GM12878 (cell line): ENCODE data around the gene ZNF653. TPM values are rescaled to one million over a fixed set of nuclear protein-coding genes. Genes with fewer than 3 reads are reported as not detected.

ENCODE experiments used
- ATAC-seq: fragments of 200-7000 bp; cut with Tn5 transposase; 3 replicates; pipeline ENCODE4 v1.9.1; 2020; ENCODE audit warnings: mild to moderate bottlenecking, moderate library complexity
- BruUV-seq: library from RNA; stranded (reverse); fragments of 400-500 nt; replicated peaks from 2 replicates; lab custom pipeline; 2021; lab: Mats Ljungman, UMichigan
- CTCF ChIA-PET: fragments of 300-600 bp; sonication (Branson Sonifier 250); formaldehyde crosslinking; extraction: SDS; loops from one replicate; lab custom pipeline; 2021; ENCODE audit warnings: inconsistent platforms; lab: Yijun Ruan, JAX
- POLR2A ChIA-PET: fragments of 350-600 bp; formaldehyde crosslinking; extraction: SDS; loops from one replicate; lab custom pipeline; 2021; ENCODE audit warnings: inconsistent platforms; lab: Charles Lee
- RAD21 ChIA-PET: fragments of 300-600 bp; sonication (Branson Sonifier 250); formaldehyde crosslinking; loops from one replicate; lab custom pipeline; 2023; ENCODE audit warnings: antibody characterized with exemption; ENCODE audit not compliant: unreplicated experiment; lab: Charles Lee
- SMC1A ChIA-PET: fragments of 300-600 bp; sonication (Branson Sonifier 250); formaldehyde crosslinking; loops from one replicate; lab custom pipeline; 2023; ENCODE audit not compliant: unreplicated experiment, uncharacterized antibody; lab: Charles Lee
- DNase-seq: peaks from one replicate; pipeline ENCODE4 v3.0.0-alpha.2; 2011; ENCODE audit warnings: low read depth, low spot score
- FAIRE-seq: peaks from 3 replicates; lab custom pipeline; 2011; peaks lifted over from hg19 to GRCh38; lab: Jason Lieb, UNC
- H2AFZ ChIP-seq: 2 replicates; pipeline ENCODE4 v1.6.0; 2011; ENCODE audit warnings: low read depth, low read length, control low read depth; ENCODE audit not compliant: control insufficient read depth
- H3K27ac ChIP-seq: 2 replicates; pipeline ENCODE4 v1.5.1; 2011; ENCODE audit warnings: control low read depth; ENCODE audit not compliant: control insufficient read depth, insufficient read depth
- H3K27me3 ChIP-seq, 2 experiments: replicated peaks in 1 of 2; 2 replicates each; pipeline versions ENCODE4 v1.6.0 to v1.6.1; 2011; ENCODE audit warnings: low read length in 1 of 2; ENCODE audit not compliant: control insufficient read depth in 2 of 2, insufficient read depth in 2 of 2
- H3K36me3 ChIP-seq, 2 experiments: 2 replicates each; pipeline ENCODE4 v1.5.1; 2011; ENCODE audit warnings: low read length in 1 of 2; ENCODE audit not compliant: control insufficient read depth in 2 of 2, insufficient read depth in 2 of 2
- H3K4me1 ChIP-seq: 2 replicates; pipeline ENCODE4 v1.6.1; 2011; ENCODE audit warnings: mild to moderate bottlenecking, low read length, moderate library complexity, mixed read lengths; ENCODE audit not compliant: control insufficient read depth, insufficient read depth
- H3K4me2 ChIP-seq: 2 replicates; pipeline ENCODE4 v1.6.0; 2011; ENCODE audit warnings: control low read depth; ENCODE audit not compliant: control insufficient read depth, insufficient read depth
- H3K4me3 ChIP-seq: fragments of 200-600 bp; sonication (generic); 2 replicates; pipeline ENCODE4 v1.5.1; 2016
- H3K79me2 ChIP-seq: 2 replicates; pipeline ENCODE4 v1.6.0; 2011; ENCODE audit warnings: low read length; ENCODE audit not compliant: control insufficient read depth, insufficient read depth
- H3K9ac ChIP-seq: 2 replicates; pipeline ENCODE4 v1.8.0; 2011; ENCODE audit warnings: low read length, control low read depth, mixed read lengths; ENCODE audit not compliant: control insufficient read depth, insufficient read depth
- H3K9me3 ChIP-seq: replicated peaks from 3 replicates; pipeline ENCODE4 v1.5.1; 2011; ENCODE audit warnings: mild to moderate bottlenecking, low read length; ENCODE audit not compliant: control insufficient read depth, insufficient read depth
- H4K20me1 ChIP-seq: 2 replicates; pipeline ENCODE4 v1.6.0; 2011; ENCODE audit not compliant: control insufficient read depth, insufficient read depth
- BHLHE40 ChIP-seq, 2 experiments: fragments of 450-650 bp in 1 of 2; IDR thresholded peaks; 2 replicates each; pipeline ENCODE4 v1.6.1; 2011 to 2017; ENCODE audit warnings: low read depth in 2 of 2, borderline replicate concordance in 1 of 2, improper control_type of control experiment in 1 of 2, low read length in 1 of 2, mild to moderate bottlenecking in 1 of 2
- CBX5 ChIP-seq: sonication (generic); IDR thresholded peaks from 2 replicates; pipeline ENCODE4 v1.6.1; 2016; ENCODE audit warnings: low read depth, moderate library complexity, mild to moderate bottlenecking, inconsistent platforms
- EP300 ChIP-seq, 2 experiments: fragments of 150-350 bp in 1 of 2; IDR thresholded peaks; 2 replicates each; pipeline ENCODE4 v1.6.1; 2011 to 2012; ENCODE audit warnings: low read depth in 2 of 2, low read length in 2 of 2, borderline replicate concordance in 1 of 2, improper control_type of control experiment in 1 of 2, inconsistent platforms in 1 of 2; ENCODE audit not compliant: control insufficient read depth in 1 of 2
- NFYB ChIP-seq: IDR thresholded peaks from 2 replicates; pipeline ENCODE4 v1.6.1; 2011; ENCODE audit warnings: low read depth, mild to moderate bottlenecking, low read length, improper control_type of control experiment, moderate library complexity; ENCODE audit not compliant: insufficient read depth
- POU2F2 ChIP-seq: IDR thresholded peaks from 3 replicates; pipeline ENCODE4 v1.6.1; 2011; ENCODE audit warnings: low read depth, mild to moderate bottlenecking, low read length, borderline replicate concordance
- SPI1 ChIP-seq: IDR thresholded peaks from 2 replicates; pipeline ENCODE4 v1.6.1; 2011; ENCODE audit warnings: low read depth, mild to moderate bottlenecking, low read length, moderate library complexity, borderline replicate concordance; ENCODE audit not compliant: insufficient read depth
- SREBF2 ChIP-seq: IDR thresholded peaks from 2 replicates; pipeline ENCODE4 v1.6.1; 2012; ENCODE audit warnings: mild to moderate bottlenecking, low read length
- TARDBP ChIP-seq: IDR thresholded peaks from 2 replicates; pipeline ENCODE4 v1.6.1; 2016; ENCODE audit warnings: borderline replicate concordance
- WGBS: methylation state at CpG from one replicate; pipeline ENCODE4 v1.1.6; 2016; ENCODE audit warnings: low lambda C conversion rate; ENCODE audit not compliant: insufficient replicate concordance, insufficient coverage; ENCODE audit errors: missing lambda C conversion rate; 5-methylcytosine and 5-hydroxymethylcytosine counted together
- in situ Hi-C: fragments of 300-500 bp; cut with MboI; formaldehyde crosslinking; loops from 9 replicates; pipeline ENCODE4 v1.14.3; 2018; ENCODE audit warnings: mixed read lengths
- intact Hi-C: fragments of 100-400 bp; cut with micrococcal nuclease; formaldehyde crosslinking; loops from one replicate; pipeline ENCODE4 v1.14.2; 2022; ENCODE audit not compliant: unreplicated experiment
- polyA plus RNA-seq, 11 experiments: library from polyadenylated mRNA; depleted of rRNA in 4 of 11; unstranded in 6 of 11; stranded (reverse) in 5 of 11; fragments of >200 nt; fragmentation: Nextera tagmentation in 4 of 11; fragmentation: Illumina TruSeq in 1 of 11; extraction: Ambion mirVana in 4 of 11; extraction: Trizol in 1 of 11; gene quantifications; 1 replicate in 1 of 11; 2 replicates in 10 of 11; pipeline versions ENCODE4 v1.2.1 to v1.2.3, GENCODE V29; 2011 to 2016; ENCODE audit warnings: inconsistent platforms in 2 of 11, missing spikeins in 2 of 11, low read depth in 1 of 11
- total RNA-seq, 4 experiments: library from RNA; depleted of rRNA in 3 of 4; stranded (reverse); fragments of >200 nt in 3 of 4; fragmentation: Illumina TruSeq in 1 of 4; extraction: Trizol in 1 of 4; gene quantifications; 2 replicates each; pipeline versions ENCODE4 v1.2.1 to v1.2.3, GENCODE V29; 2013 to 2021
- TF ChIP-seq, protein P1 (sequence below): fragments of 450-650 bp; IDR thresholded peaks from 2 replicates; pipeline ENCODE4 v1.6.1; 2017; ENCODE audit warnings: mild to moderate bottlenecking, low read depth, inconsistent platforms; ENCODE audit not compliant: poor library complexity, severe bottlenecking
- TF ChIP-seq, protein P2 (sequence below): fragments of 450-650 bp; formaldehyde crosslinking; IDR thresholded peaks from 2 replicates; pipeline ENCODE4 v1.4.0; 2022; ENCODE audit warnings: mild to moderate bottlenecking, moderate library complexity
- TF ChIP-seq, protein P3 (sequence below): fragments of 450-650 bp; IDR thresholded peaks from 2 replicates; pipeline ENCODE4 v1.6.1; 2017; ENCODE audit warnings: low read depth, mild to moderate bottlenecking, moderate library complexity

Gene ZNF653
- total and polyA plus RNA-seq, 10 of the 15 experiments (the other 5 are each of a cell fraction or from before 2014, with no cell fraction given), result 2.2 to 13.2 (median 6.7) TPM; not detected in 2

DNA sequence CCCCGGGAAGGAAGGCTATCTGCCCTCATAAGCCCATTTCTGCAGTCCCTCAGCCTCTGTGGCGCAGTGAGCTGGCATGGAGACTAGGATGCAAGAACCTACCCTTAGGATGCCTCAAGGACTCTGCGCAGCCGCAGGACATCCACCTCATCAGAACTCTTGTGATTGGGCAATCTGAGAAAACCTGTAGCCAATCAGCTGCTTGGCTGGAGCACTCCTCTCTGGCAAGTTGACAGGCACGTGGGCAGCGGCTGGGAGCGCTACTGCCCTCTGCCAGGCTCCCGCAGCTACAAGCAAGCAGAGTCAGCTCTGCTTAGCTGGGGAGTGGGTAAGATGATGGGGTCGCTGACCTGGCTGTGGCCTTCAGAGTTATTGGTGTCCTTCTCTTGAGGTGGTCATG lies 24.8 kb upstream of the ZNF653 start (continued):
- TF ChIP-seq NFYB, result 0 out of 2 replicates have a peak, but pooled peaks have one; percentile 40
- TF ChIP-seq BHLHE40 (IDR thresholded peaks at IDR 0.05; ENCODE audit: borderline replicate concordance in 1 of 2, low read depth in 2 of 2, low read length in 1 of 2), result peak; percentile 13 to 58; a peak in 2 of 4 replicates
- no peak for TF ChIP-seq SPI1
- TF ChIP-seq EP300 (IDR thresholded peaks at IDR 0.05; ENCODE audit: borderline replicate concordance in 1 of 2, control insufficient read depth in 1 of 2, low read depth in 2 of 2, low read length in 2 of 2), result no peak
- TF ChIP-seq POU2F2, result no peak

DNA sequence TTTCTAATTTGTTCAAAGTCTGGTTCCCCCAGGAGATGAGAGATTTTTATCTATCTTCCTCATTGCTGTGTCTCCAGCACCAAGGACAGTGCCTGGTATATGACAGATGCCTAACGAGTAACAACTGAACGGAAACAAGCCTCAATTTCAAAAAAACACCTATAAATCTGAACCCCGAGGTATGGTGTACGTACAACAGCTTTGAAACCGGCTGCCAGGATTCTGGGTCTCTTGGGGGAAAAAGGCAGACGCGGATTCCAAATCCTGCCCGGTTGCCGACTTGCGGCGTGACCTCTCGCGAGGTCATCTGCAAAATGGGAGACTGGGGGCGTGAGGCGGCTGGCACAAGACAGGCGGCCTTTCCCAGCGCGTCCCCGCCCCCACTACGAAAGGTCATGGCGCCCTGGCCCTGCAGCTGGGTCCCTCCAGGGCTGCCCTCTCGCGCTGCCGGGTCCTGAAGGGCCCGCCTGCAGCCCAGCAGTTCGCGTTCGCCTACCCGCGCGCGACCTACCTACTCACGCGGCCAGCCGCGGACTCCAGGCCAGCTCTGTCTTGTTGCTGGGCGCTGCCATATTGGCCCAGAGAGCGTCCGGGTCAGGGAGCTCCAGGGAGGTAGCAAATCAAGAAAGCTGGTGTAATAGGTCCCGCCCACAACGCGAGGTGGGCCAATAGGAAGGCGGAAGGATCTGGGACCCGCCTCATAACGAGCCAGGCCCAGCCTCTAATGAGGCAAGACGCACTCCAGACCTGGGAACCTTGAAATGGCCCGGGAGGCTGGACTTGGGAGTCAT lies 23.1 kb upstream of the ZNF653 start, which contains the start of gene ECSIT:
Gene ECSIT (minus strand): TSS at position 584 of the 791 bp plus-strand sequence. CDS start 9,964 bp downstream, outside the sequence.
- Histone ChIP-seq H3K4me3 (peak within 1 kb of the TSS; percentile 96), H3K4me2 (peak within 1 kb of the TSS; percentile 76), H3K9ac (peak within 1 kb of the TSS; percentile 81), H3K27ac (peak within 1 kb of the TSS; percentile 88), H3K27me3 (no peaks in the 10 kb centered on the region), H4K20me1 (no peaks in the 10 kb centered on the region), H3K79me2 (peaks cover 4% of the 10 kb centered on the region; the same call in 1 of the 2 replicates), H3K4me1 (no peaks in the 10 kb centered on the region), H3K36me3 (no peaks in the 10 kb centered on the region), H2AFZ (peak within 1 kb of the TSS; percentile 96), H3K9me3 (no peaks in the 10 kb centered on the region)
- RAD21 ChIA-PET, result interaction anchor here (0.7 to 1.8 kb wide), 10 partner anchors 30 to 279 kb away, joined by 3 to 10 read pairs (median 4); partner anchors contain the start of genes ELOF1 and SWSAP1
- CTCF ChIA-PET, result interaction anchor here (0.5 to 1.4 kb wide), 12 partner anchors 8 to 463 kb away, joined by 3 to 6 read pairs (median 3); partner anchors contain the start of genes ODAD3 and PRKCSH
- 1% methylated on average over 45 of the region's 47 CpGs for WGBS
- FAIRE-seq (peak; percentile 97), ATAC-seq (peak; percentile 100), DNase-seq (peak; percentile 90)
- SMC1A ChIA-PET, result interaction anchor here (1.0 to 1.4 kb wide), 7 partner anchors 8 to 154 kb away, joined by 3 to 4 read pairs (median 3); partner anchors contain the start of genes CNN1 and SWSAP1
- in situ Hi-C loops (no loop called here), intact Hi-C loops (loop anchor here (1.0 kb wide), 1 partner anchor 22 kb away; no protein-coding TSS in a partner anchor)
- TSS peak; percentile 88 for BruUV-seq
- POLR2A ChIA-PET, result interaction anchor here (0.6 to 1.4 kb wide), 4 partner anchors 14 to 154 kb away, joined by 3 to 6 read pairs (median 4); partner anchors contain the start of gene SWSAP1
- TF ChIP-seq, protein P1, sequence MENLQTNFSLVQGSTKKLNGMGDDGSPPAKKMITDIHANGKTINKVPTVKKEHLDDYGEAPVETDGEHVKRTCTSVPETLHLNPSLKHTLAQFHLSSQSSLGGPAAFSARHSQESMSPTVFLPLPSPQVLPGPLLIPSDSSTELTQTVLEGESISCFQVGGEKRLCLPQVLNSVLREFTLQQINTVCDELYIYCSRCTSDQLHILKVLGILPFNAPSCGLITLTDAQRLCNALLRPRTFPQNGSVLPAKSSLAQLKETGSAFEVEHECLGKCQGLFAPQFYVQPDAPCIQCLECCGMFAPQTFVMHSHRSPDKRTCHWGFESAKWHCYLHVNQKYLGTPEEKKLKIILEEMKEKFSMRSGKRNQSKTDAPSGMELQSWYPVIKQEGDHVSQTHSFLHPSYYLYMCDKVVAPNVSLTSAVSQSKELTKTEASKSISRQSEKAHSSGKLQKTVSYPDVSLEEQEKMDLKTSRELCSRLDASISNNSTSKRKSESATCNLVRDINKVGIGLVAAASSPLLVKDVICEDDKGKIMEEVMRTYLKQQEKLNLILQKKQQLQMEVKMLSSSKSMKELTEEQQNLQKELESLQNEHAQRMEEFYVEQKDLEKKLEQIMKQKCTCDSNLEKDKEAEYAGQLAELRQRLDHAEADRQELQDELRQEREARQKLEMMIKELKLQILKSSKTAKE, result peak; percentile 59
- no peak for TF ChIP-seq SREBF2
- no peak for TF ChIP-seq CBX5
- TF ChIP-seq TARDBP, result peak; percentile 67; the same call in 1 of the 2 replicates
- TF ChIP-seq, protein P2, sequence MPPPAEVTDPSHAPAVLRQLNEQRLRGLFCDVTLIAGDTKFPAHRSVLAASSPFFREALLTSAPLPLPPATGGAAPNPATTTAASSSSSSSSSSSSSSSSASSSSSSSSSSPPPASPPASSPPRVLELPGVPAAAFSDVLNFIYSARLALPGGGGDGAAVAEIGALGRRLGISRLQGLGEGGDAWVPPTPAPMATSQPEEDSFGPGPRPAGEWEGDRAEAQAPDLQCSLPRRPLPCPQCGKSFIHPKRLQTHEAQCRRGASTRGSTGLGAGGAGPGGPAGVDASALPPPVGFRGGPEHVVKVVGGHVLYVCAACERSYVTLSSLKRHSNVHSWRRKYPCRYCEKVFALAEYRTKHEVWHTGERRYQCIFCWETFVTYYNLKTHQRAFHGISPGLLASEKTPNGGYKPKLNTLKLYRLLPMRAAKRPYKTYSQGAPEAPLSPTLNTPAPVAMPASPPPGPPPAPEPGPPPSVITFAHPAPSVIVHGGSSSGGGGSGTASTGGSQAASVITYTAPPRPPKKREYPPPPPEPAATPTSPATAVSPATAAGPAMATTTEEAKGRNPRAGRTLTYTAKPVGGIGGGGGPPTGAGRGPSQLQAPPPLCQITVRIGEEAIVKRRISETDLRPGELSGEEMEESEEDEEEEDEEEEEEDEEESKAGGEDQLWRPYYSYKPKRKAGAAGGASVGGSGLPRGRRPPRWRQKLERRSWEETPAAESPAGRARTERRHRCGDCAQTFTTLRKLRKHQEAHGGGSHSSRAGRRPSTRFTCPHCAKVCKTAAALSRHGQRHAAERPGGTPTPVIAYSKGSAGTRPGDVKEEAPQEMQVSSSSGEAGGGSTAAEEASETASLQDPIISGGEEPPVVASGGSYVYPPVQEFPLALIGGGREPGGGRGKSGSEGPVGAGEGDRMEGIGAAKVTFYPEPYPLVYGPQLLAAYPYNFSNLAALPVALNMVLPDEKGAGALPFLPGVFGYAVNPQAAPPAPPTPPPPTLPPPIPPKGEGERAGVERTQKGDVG, result no peak
- TF ChIP-seq, protein P3, sequence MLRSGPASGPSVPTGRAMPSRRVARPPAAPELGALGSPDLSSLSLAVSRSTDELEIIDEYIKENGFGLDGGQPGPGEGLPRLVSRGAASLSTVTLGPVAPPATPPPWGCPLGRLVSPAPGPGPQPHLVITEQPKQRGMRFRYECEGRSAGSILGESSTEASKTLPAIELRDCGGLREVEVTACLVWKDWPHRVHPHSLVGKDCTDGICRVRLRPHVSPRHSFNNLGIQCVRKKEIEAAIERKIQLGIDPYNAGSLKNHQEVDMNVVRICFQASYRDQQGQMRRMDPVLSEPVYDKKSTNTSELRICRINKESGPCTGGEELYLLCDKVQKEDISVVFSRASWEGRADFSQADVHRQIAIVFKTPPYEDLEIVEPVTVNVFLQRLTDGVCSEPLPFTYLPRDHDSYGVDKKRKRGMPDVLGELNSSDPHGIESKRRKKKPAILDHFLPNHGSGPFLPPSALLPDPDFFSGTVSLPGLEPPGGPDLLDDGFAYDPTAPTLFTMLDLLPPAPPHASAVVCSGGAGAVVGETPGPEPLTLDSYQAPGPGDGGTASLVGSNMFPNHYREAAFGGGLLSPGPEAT, result peak; percentile 90
